ENCODE measurements around the gene PPP2R2C.

- TF ChIP-seq PHF20 (IDR thresholded peaks at IDR 0.05; ENCODE audit: partially characterized antibody) (no peak), ID3 (CRISPR knock-in tag; IDR thresholded peaks at IDR 0.05) (no peak), ID3 (tag; IDR thresholded peaks at IDR 0.05) (no peak), CTCF (IDR thresholded peaks at IDR 0.05 in 2 of 3, conservative IDR thresholded peaks at IDR 0.05 in 1 of 3; ENCODE audit: insufficient read depth in 2 of 3, low read depth in 1 of 3, low read length in 3 of 3) (no peak), POLR2A (conservative IDR thresholded peaks at IDR 0.05) (no peak), RBM14 (IDR thresholded peaks at IDR 0.05; ENCODE audit: borderline replicate concordance, insufficient read depth, low read depth, low read length) (no peak), REST (IDR thresholded peaks at IDR 0.05; ENCODE audit: borderline replicate concordance) (no peak), REST (CRISPR knock-in tag; IDR thresholded peaks at IDR 0.05; ENCODE audit: low read depth) (no peak), HNRNPL (IDR thresholded peaks at IDR 0.05; ENCODE audit: low read depth, low read length) (no peak), POU5F1 (IDR thresholded peaks at IDR 0.05; ENCODE audit: borderline replicate concordance, low read depth, low read length, partially characterized antibody) (no peak), EP300 (IDR thresholded peaks at IDR 0.05; ENCODE audit: low read length) (no peak)
These were observed 29.7 kb upstream of the PPP2R2C start for GRCh38 chr4:6502147-6502546.
